CD4-positive, CD25-positive, alpha-beta regulatory T cell (primary cell): ENCODE results near the gene PRKCE. TPM values are rescaled to one million over a fixed set of nuclear protein-coding genes. Genes with fewer than 3 reads are reported as not detected.

Experiments used
- ATAC-seq, 2 donors: fragments of 150-1000 bp; cut with Tn5 transposase; one replicate each; pipeline ENCODE4 v1.10.0; 2021; ENCODE audit warnings: low read depth in 2 of 2, moderate number of reproducible peaks in 2 of 2, moderate library complexity in 1 of 2
- DNase-seq, 3 donors: peaks; one replicate each; pipeline versions ENCODE4 v3.0.0 to v3.0.0-alpha.2; 2012 to 2022; ENCODE audit warnings: mixed read lengths in 1 of 3
- H3K27ac ChIP-seq: one replicate; pipeline ENCODE4 v1.7.0; 2013; ENCODE audit warnings: mild to moderate bottlenecking, low read length; ENCODE audit not compliant: insufficient read depth, poor library complexity, severe bottlenecking
- H3K27me3 ChIP-seq: one replicate; pipeline ENCODE4 v1.7.0; 2013; ENCODE audit warnings: low read length; ENCODE audit not compliant: control insufficient read depth, insufficient read depth
- H3K36me3 ChIP-seq: one replicate; pipeline ENCODE4 v1.7.0; 2013; ENCODE audit warnings: mild to moderate bottlenecking, low read length, moderate library complexity; ENCODE audit not compliant: control insufficient read depth, insufficient read depth
- H3K4me1 ChIP-seq: 2 replicates; pipeline ENCODE4 v1.7.0; 2013; ENCODE audit warnings: mild to moderate bottlenecking, low read length; ENCODE audit not compliant: insufficient read depth, control insufficient read depth, poor library complexity, severe bottlenecking
- H3K4me3 ChIP-seq: one replicate; pipeline ENCODE4 v1.7.0; 2013; ENCODE audit warnings: low read depth, mild to moderate bottlenecking, low read length, moderate library complexity
- H3K9me3 ChIP-seq, 2 experiments: 1 replicate in 1 of 2; 2 replicates in 1 of 2; pipeline ENCODE4 v1.7.0; 2013; ENCODE audit warnings: low read length in 2 of 2, mild to moderate bottlenecking in 1 of 2, moderate library complexity in 1 of 2; ENCODE audit not compliant: control insufficient read depth in 2 of 2
- H3K27ac Mint-ChIP-seq, 3 donors: one replicate each; pipeline ENCODE4 v1.8.0; 2020 to 2022; ENCODE audit warnings: mild to moderate bottlenecking in 3 of 3, mixed read lengths in 3 of 3, moderate library complexity in 2 of 3
- H3K27me3 Mint-ChIP-seq: one replicate; pipeline ENCODE4 v1.8.0; 2022; ENCODE audit warnings: mild to moderate bottlenecking, mixed read lengths
- H3K36me3 Mint-ChIP-seq: one replicate; pipeline ENCODE4 v1.8.0; 2020; ENCODE audit warnings: mixed read lengths
- H3K4me1 Mint-ChIP-seq, 4 donors: one replicate each; pipeline ENCODE4 v1.8.0; 2020 to 2022; ENCODE audit warnings: mixed read lengths in 4 of 4, mild to moderate bottlenecking in 1 of 4
- H3K4me3 Mint-ChIP-seq, 4 donors: one replicate each; pipeline ENCODE4 v1.8.0; 2020 to 2022; ENCODE audit warnings: mild to moderate bottlenecking in 4 of 4, mixed read lengths in 4 of 4, moderate library complexity in 3 of 4
- H3K9me3 Mint-ChIP-seq, 7 donors: one replicate each; pipeline ENCODE4 v1.8.0; 2020 to 2022; ENCODE audit warnings: mixed read lengths in 7 of 7, mild to moderate bottlenecking in 3 of 7, moderate library complexity in 2 of 7
- polyA plus RNA-seq, 4 donors: library from polyadenylated mRNA; unstranded; fragments of 300-500 nt; fragmentation: Illumina TruSeq; gene quantifications; one replicate each; pipeline ENCODE4 v1.2.3, GENCODE V29; 2021
- total RNA-seq: library from RNA; stranded (reverse); gene quantifications from one replicate; pipeline ENCODE4 v1.2.3, GENCODE V29; 2022

The PRKCE gene
- total and polyA plus RNA-seq, 5 donors from 2014 or later = 0.78 to 16.5 (median 1.3) TPM

DNA sequence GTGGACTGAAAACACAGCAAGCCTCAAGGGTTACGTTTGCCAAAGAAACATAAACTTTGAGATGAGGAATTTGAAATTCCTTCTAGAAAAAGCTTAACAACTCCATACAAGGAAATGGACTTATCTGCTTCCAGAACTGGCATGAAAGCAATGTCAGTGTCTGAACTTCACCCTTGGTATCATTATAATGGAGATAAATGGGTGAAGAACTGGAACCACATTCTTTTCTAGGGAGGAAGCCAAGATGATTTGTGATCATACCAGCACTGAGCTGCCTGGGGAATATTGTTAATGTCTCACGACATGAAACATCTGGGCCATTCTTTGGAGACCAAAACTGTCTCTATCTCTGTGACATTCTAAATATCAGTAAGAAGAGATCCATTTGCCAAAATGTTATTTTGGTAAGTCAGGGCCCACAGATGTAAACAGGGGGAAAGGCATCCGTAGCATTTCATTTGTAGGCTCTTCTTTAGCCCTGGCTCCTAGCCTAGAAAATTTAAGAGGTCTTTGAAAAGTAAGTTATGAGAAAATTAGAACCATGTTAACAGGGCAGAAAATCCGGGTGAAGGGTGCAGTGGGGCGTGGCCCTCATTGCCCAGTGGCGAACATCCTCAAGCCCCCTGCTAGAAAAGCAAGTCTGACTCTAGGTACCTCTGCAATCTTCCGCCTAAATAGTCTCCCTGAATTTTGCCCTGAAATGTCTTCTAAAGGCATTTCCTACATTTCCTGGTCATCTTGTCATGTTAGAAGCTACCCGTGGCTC is 350.4 kb downstream of the PRKCE start:
- Mint-ChIP-seq H3K4me1 (no peaks in the 10 kb centered on the region), H3K27me3 (peaks cover 10% of the 10 kb centered on the region), H3K9me3 (no peaks in the 10 kb centered on the region), H3K27ac (no peak overlapping the region), H3K4me3 (no peak overlapping the region), H3K36me3 (peaks cover 36% of the 10 kb centered on the region)
- ATAC-seq = no peak
- Histone ChIP-seq H3K27me3 (peaks cover 2% of the 10 kb centered on the region), H3K4me3 (no peak overlapping the region), H3K9me3 (no peaks in the 10 kb centered on the region), H3K4me1 (no peaks in the 10 kb centered on the region), H3K27ac (no peak overlapping the region), H3K36me3 (peaks cover 4% of the 10 kb centered on the region)
- DNase-seq = no peak

DNA sequence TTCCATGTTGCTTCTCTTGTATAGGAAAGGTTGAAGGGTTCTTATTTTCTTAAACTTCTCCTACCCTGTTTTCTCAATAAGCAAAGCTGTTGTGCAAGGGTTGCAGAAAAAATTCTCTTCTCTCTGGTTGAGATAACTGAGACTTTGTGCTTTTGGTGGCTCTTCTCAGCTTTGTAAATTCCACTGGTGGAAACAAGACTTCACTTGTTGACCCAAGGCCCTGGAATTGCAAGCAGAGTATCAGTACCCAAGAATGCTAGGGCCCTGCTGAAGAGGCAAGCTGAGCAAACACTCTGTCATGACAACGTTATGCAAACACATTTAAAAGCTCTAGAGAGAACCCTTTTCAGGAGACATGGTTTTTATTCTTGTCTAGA is 351.0 kb downstream of the PRKCE start:
- no peaks in the 10 kb centered on the region for H3K9me3 Mint-ChIP-seq
- no peak overlapping the region for H3K27ac Mint-ChIP-seq
- H3K36me3 Mint-ChIP-seq = peaks cover 41% of the 10 kb centered on the region
- Histone ChIP-seq H3K9me3 (no peaks in the 10 kb centered on the region), H3K4me3 (no peak overlapping the region), H3K27ac (no peak overlapping the region), H3K36me3 (peaks cover 4% of the 10 kb centered on the region), H3K27me3 (peaks cover 2% of the 10 kb centered on the region), H3K4me1 (no peaks in the 10 kb centered on the region)
- ATAC-seq (no peak), DNase-seq (no peak)
- H3K4me3 Mint-ChIP-seq = no peak overlapping the region
- H3K4me1 Mint-ChIP-seq = no peaks in the 10 kb centered on the region
- peaks cover 10% of the 10 kb centered on the region for H3K27me3 Mint-ChIP-seq

- H3K27me3 ChIP-seq = peaks cover 2% of the 10 kb centered on the region
- H3K27me3 Mint-ChIP-seq = peaks cover 10% of the 10 kb centered on the region
- DNase-seq = no peak
These were observed 351.5 kb downstream of the PRKCE start for GRCh38 chr2:46002947-46003346.

DNA sequence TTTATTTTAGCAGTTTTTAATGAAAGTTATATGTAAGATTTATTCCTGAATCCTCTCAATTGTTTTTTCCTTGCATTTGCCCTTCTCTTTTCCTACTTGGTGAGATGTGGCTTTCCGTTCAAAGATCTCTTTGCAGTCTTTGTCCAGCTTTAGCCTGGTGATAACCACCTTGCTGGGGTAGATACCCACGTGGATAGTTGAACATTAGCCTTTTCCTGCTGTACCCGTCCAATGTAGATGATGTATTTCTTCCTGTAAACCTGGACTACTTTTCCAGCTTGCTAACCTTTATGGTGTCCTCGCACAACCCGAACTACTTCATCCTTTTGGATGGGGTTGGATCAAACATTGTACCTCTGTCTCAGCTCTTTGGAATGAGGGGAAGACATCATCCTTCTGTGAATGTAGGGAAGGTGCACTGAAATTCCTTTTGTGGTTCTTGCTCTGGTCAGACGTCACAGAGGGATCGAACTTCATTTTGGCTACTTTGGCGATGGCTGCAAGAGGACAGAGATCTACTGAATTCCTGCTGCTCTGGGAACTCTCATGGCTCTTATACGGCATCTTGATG is 352.5 kb downstream of the PRKCE start:
- no peak for ATAC-seq
- peaks cover 45% of the 10 kb centered on the region for H3K36me3 Mint-ChIP-seq

More at GRCh38 chr2:46002947-46003346, 351.5 kb downstream of the PRKCE start:
- no peak overlapping the region for H3K27ac Mint-ChIP-seq
- H3K36me3 Mint-ChIP-seq = peaks cover 42% of the 10 kb centered on the region
- H3K36me3 ChIP-seq = peaks cover 4% of the 10 kb centered on the region
- no peak overlapping the region for H3K27ac ChIP-seq
- H3K4me1 Mint-ChIP-seq = no peaks in the 10 kb centered on the region
- H3K4me3 Mint-ChIP-seq = no peak overlapping the region
- no peaks in the 10 kb centered on the region for H3K9me3 Mint-ChIP-seq
- H3K4me1 ChIP-seq = no peaks in the 10 kb centered on the region
- no peaks in the 10 kb centered on the region for H3K9me3 ChIP-seq
- no peak for ATAC-seq
- H3K4me3 ChIP-seq = no peak overlapping the region

DNA sequence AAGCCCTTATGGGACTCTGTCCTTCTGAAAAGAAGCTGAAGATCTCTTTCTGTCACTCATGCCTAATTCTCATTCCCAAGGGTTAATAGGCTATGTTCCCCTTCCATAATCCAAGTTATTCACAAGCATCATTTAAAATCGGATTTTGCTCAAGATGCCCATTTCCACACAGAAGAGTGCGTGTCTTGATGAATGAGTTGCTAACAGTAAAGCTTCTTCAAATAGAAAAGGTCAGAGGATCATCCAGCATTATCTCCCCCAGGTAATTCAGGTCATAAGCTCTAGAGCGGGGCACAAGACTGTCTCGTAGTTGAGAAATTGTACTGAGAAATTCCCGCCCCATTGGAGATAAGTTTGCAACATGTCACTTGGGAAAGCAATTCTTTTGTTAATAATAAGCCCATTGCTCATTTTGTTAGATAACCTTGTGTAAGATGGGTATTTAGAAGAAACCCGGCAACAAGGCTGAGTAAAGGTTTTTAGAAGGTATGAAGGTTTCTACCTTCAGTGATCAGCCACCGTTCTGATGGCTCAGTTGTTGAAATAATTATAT is 355.1 kb downstream of the PRKCE start:
- H3K9me3 ChIP-seq = no peaks in the 10 kb centered on the region
- ATAC-seq = no peak
- H3K36me3 ChIP-seq = peaks cover 2% of the 10 kb centered on the region
- H3K27me3 ChIP-seq = no peaks in the 10 kb centered on the region
- peaks cover 40% of the 10 kb centered on the region for H3K36me3 Mint-ChIP-seq
- H3K4me3 Mint-ChIP-seq = no peak overlapping the region
- no peak for DNase-seq
- no peaks in the 10 kb centered on the region for H3K9me3 Mint-ChIP-seq
- no peak overlapping the region for H3K4me3 ChIP-seq
- peaks cover 0 to 3% (median 0%) of the 10 kb centered on the region in 4 donors for H3K4me1 Mint-ChIP-seq
- no peaks in the 10 kb centered on the region for H3K27me3 Mint-ChIP-seq
- no peaks in the 10 kb centered on the region for H3K4me1 ChIP-seq
- H3K27ac Mint-ChIP-seq = no peak overlapping the region
- H3K27ac ChIP-seq = no peak overlapping the region

More for the DNA sequence above, 352.5 kb downstream of the PRKCE start:
- Mint-ChIP-seq H3K27me3 (peaks cover 2% of the 10 kb centered on the region), H3K4me1 (no peaks in the 10 kb centered on the region), H3K27ac (no peak overlapping the region), H3K9me3 (no peaks in the 10 kb centered on the region), H3K4me3 (no peak overlapping the region)
- Histone ChIP-seq H3K36me3 (peaks cover 4% of the 10 kb centered on the region), H3K4me3 (no peak overlapping the region), H3K9me3 (no peaks in the 10 kb centered on the region), H3K27me3 (peaks cover 2% of the 10 kb centered on the region), H3K4me1 (no peaks in the 10 kb centered on the region), H3K27ac (no peak overlapping the region)
- DNase-seq = no peak

GRCh38 chr2:46007412-46007811 is 355.9 kb downstream of the PRKCE start:
- Mint-ChIP-seq H3K4me1 (peaks cover 0 to 3% (median 0%) of the 10 kb centered on the region in 4 donors), H3K27ac (peak overlapping the region in 1 of 3 donors; percentile 22), H3K36me3 (peaks cover 39% of the 10 kb centered on the region)

GRCh38 chr2:46008091-46008870 is 356.8 kb downstream of the PRKCE start:
- Mint-ChIP-seq H3K4me3 (no peak overlapping the region), H3K4me1 (peaks cover 0 to 3% (median 0%) of the 10 kb centered on the region in 4 donors), H3K27me3 (no peaks in the 10 kb centered on the region), H3K9me3 (no peaks in the 10 kb centered on the region), H3K36me3 (peaks cover 32% of the 10 kb centered on the region), H3K27ac (peak overlapping the region in 1 of 3 donors; percentile 13)
- no peaks in the 10 kb centered on the region for H3K27me3 ChIP-seq
- H3K9me3 ChIP-seq = no peaks in the 10 kb centered on the region
- H3K4me1 ChIP-seq = no peaks in the 10 kb centered on the region
- no peak for DNase-seq
- ATAC-seq = no peak
- no peak overlapping the region for H3K27ac ChIP-seq
- H3K4me3 ChIP-seq = no peak overlapping the region
- H3K36me3 ChIP-seq = no peaks in the 10 kb centered on the region

More at GRCh38 chr2:46007412-46007811, 355.9 kb downstream of the PRKCE start:
- DNase-seq = no peak
- H3K27me3 ChIP-seq = no peaks in the 10 kb centered on the region
- H3K4me1 ChIP-seq = no peaks in the 10 kb centered on the region
- Mint-ChIP-seq H3K4me3 (no peak overlapping the region), H3K27me3 (no peaks in the 10 kb centered on the region), H3K9me3 (no peaks in the 10 kb centered on the region)
- no peak overlapping the region for H3K27ac ChIP-seq
- H3K36me3 ChIP-seq = no peaks in the 10 kb centered on the region
- no peak for ATAC-seq
- H3K4me3 ChIP-seq = no peak overlapping the region
- no peaks in the 10 kb centered on the region for H3K9me3 ChIP-seq
